ENCODE results near the gene PCNT.
"Not testable (repeated sequence)": the region's sequence is repeated elsewhere in the genome, so short reads cannot be mapped to it uniquely, and the experiment has no call there.

Gene PCNT

DNA sequence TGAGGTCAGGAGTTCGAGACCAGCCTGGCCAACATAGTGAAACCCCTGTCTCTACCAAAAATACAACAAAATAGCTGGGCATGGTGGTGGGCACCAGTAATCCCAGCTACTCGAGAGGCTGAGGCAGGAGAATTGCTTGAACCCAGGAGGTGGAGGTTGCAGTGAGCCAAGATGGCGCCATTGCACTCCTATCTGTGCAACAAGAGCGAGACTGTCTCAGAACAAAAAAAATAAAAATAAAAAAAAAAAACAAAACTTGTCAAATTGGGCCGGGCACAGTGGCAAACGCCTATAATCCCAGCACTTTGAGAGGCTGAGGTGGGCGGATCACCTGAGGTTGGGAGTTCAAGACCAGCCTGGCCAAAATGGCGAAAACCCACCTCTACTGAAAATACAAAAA, 13.7 kb upstream of the PCNT start:
- not testable (repeated sequence) for DNase-seq

DNA sequence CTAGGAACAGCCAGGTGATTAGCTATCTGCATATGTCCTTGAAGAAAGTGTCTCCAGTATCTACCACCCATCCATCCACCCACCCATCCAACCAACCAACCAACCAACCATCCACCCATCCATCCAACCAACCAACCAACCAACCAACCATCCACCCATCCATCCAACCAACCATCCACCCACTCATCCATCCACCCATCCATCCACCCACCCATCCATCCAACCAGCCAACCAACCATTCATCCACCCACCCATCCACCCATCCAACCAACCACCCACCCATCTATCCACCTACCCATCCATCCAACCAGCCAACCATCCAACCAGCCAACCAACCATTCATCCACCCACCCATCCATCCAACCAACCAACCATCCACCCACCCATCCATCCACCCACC, 12.4 kb upstream of the PCNT start:
- no peak for DNase-seq

DNA sequence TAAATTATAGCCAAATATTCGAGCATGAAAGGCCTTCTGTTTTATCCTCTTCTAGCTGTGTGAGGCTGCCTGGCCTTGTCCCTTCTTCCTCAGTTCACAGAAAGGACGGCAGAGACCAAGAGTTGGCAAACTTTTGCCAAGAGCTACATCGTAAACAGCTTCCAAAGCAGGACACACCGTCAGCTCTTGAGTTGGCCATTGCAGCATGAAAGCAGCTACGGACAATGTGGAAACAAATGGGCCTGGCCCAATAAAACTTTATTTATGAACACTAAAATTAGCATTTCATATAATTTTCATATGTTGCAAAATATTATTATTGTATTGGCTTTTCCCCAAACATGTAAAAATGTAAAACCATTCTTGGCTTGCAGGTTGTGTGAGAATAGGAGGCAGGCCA, 11.0 kb upstream of the PCNT start:
- DNase-seq = no peak

DNA sequence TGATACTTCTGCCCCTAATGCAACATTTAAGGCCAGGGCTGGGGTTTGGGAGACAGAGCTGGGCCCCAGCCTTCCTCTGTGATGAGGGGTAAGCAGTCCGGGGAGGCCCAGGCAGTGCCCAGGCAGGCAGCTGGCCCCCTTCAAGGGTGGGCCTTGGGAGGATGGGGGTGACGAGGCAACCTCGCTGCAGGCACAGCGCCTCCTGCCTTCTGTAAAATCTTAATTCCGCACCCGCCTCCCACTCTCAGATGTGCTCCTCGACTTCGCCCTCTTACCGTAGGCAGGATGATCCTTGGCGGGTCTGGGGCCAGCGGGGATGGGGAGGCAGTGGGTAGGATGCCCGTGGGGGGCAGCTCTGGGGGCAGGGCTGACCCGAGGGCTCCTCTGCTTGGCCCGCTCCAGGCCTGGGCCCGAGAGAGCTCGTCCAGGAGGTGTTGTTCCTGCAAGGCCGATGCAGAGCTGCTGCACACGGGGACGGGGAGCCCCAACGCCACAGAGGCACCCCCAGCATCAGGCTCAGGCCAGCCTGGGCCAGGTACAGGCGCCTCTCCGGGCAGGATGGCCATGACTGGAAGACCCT, 9.4 kb upstream of the PCNT start:
- no peak for DNase-seq

DNA sequence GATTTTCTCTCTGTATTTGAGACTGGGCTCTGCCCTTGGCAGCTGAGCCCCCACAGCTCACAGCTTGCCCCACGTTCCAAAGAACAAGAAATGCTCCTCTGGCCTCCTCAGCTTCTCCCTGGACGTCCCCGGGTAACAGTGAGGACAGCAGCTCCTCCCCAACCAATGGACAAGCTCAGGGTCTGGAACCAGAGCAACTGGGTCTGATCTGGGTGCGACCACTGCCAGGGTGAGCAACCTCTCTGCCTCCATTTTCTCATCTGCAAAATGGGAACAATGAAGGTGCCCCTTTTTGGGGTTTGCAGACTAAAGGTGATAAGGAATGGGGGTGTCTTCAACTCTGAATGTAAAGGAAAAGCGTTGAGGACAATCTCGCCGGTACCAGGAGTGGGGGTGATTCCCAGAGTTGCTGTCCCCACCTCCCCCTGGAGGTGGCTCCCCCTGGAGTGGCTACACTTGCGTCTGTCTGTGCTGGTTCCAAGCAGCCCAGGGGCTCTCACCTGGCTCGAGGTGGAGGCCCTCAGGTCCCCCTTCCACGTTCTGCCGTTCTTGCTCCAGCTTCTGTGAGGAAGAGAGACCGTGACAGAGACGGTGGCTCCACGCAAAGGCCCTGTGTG, 7.1 kb upstream of the PCNT start:
- no peak for DNase-seq

- peak; percentile 41 for DNase-seq
Measured at GRCh38 chr21:46317710-46318463, 6.1 kb upstream of the PCNT start.

- DNase-seq = no peak
Measured at GRCh38 chr21:46318464-46318845, 5.5 kb upstream of the PCNT start.

- no peak for DNase-seq
Measured at GRCh38 chr21:46319186-46319585, 4.8 kb upstream of the PCNT start.

DNA sequence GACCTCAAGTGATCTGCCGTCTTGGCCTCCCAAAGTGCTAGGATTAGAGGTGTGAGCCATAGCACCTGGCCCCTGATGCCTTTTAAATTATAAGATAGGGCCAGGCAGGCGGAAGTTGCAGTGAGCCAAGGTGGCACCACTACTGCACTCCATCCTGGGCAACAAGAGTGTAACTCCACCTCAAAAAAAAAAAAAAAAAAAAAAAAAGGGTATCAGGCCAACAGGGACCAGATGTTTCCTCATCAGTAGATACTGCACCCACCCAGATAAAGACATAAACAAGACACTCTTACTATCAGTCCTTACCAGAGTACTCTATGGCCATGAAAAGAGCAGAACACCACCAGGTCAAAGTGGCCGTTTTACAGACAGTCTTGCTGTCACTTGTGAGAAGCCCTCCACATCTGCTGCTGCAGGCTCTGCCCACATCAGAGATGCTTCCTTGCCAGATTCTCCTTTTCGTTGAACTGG, 3.6 kb upstream of the PCNT start:
- DNase-seq = no peak

- DNase-seq = peak; percentile 10
Measured at GRCh38 chr21:46322351-46323226, 1.4 kb upstream of the PCNT start.

- no peak for DNase-seq
Measured at GRCh38 chr21:46323227-46323709, 688 bp upstream of the PCNT start.

DNA sequence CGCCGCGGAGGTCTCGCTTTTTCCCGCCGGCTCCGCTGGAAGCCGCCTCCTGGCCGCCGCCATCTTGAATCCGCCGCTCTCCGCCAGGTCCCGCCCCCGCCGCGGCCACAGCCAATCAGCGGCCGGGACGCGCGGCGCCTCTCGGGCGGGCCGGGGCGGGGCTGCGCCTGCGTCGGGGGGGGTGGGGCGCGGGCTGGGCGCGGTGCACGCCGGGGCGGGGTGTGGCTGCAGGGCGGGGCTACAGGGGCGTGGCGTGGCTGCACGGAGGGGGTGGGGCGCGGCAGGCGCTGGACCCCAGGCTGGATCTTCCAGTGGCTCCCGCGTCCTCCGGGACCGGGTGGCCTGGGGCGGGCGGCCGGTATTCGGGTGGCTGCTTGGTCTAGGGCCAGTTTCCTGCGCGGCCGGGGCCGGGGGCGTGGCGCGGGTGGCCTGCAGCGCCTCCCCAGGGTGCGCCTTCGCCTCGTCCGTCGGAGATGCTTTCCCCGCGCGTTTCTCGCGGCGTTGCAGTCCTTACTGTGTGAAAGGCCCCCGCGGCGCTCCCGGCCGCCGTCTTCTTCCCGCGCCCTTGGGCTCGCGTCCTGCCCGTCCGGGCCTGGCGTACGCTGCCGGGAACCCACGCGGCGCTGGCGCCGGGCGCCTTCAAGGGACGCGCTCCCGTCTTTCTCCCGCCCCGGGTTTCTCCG, 575 bp downstream of the PCNT start:
- peak; percentile 59 for DNase-seq

- peak; percentile 27 for DNase-seq
Measured at GRCh38 chr21:46325073-46325912, 1.3 kb downstream of the PCNT start.

DNA sequence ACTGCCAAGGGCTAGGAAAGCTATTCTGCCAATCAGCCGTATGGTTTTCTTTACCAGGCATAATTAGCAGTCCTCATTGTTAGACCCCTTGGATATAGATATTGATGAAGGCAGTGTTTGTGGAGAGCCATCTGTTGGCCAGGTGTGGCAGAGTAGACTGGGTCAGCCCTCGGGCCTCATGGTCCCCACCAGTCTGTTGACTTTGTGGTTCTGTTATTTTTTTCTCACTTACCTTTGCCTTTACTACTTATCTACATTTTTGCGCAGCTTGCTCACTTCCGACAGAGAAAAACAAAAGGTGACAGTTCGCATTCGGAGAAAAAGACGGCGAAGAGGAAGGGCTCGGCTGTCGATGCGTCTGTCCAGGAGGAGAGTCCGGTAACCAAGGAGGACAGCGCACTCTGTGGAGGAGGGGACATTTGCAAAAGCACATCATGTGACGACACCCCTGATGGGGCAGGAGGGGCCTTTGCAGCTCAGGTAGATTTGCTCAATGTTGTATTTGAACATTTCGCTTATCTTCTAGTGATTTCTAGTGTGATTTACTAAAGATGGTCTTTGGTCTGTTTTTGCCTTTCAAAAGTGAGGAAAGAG, 2.3 kb downstream of the PCNT start:
- DNase-seq = no peak

DNA sequence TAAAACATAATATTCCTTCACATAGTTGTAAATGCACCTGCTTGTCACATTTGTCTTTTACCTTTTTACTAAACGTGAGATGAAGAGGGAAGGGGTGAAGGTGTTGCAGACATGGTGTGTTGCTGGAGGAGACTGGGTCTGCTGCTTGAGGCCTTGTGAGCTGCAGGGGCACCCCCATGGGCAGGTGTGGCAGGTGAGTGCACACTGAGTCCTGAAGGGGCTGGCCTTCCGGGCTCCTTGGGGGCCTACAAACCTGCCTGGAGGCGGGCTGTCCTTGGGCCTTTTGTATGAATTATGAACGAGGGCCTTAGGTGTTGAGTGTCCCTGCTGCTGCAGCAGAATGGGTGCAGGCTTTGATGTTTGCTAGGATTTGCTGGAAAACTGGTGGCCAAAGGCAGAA, 3.8 kb downstream of the PCNT start:
- no peak for DNase-seq

GRCh38 chr21:46328151-46328550, 4.2 kb downstream of the PCNT start:
- DNase-seq = no peak

DNA sequence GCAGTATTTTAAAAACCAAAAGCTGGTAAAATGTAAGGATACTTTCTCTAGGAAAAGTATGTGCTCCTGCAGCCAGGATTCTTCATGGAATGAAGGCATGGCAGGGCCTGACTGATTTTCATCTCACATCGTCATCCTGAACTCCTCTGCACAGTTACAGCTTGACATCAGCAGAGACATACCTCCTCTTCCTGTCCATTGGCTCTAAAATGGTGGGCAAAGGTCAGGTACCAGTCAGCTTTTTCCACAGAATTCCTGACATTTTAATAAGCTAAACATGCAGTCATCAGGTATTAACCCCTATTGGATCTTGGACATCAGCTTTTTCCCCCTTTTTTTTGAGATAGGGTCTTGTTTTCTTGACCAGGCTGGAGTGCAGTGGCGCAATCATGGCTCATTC, 5.8 kb downstream of the PCNT start:
- DNase-seq = no peak

- no peak for DNase-seq
Measured at GRCh38 chr21:46334351-46335140, 10.6 kb downstream of the PCNT start.

- no peak for DNase-seq
Measured at GRCh38 chr21:46336603-46337002, 12.6 kb downstream of the PCNT start.

- DNase-seq = no peak
Measured at GRCh38 chr21:46340998-46341397, 17.0 kb downstream of the PCNT start.

Measured in DMS79 treated with DMSO at 0.1 percent for 48 hours (cell line).